PC-9 (cell line): Measurements from ENCODE around the gene PLS3. TPM values are rescaled to one million over a fixed set of nuclear protein-coding genes. Genes with fewer than 3 reads are reported as not detected.
"Not testable (repeated sequence)": the region's sequence is repeated elsewhere in the genome, so short reads cannot be mapped to it uniquely, and the experiment has no call there.

ENCODE experiments used
- BruUV-seq: library from RNA; stranded (reverse); fragments of 400-500 nt; replicated peaks from 2 replicates; lab custom pipeline; 2021; lab: Mats Ljungman, UMichigan
- CTCF ChIA-PET: fragments of 300-600 bp; sonication (Branson Sonifier 250); formaldehyde crosslinking; loops from one replicate; lab custom pipeline; 2022; ENCODE audit warnings: antibody characterized with exemption; lab: Charles Lee
- POLR2A ChIA-PET: fragments of 300-600 bp; sonication (Branson Sonifier 250); formaldehyde crosslinking; loops from one replicate; lab custom pipeline; 2022; ENCODE audit warnings: antibody characterized with exemption; ENCODE audit not compliant: unreplicated experiment; lab: Charles Lee
- DNase-seq, 2 experiments: peaks; one replicate each; pipeline versions ENCODE4 v3.0.0 to v3.0.0-alpha.2; 2015 to 2022; ENCODE audit warnings: mixed read lengths in 1 of 2
- H2AFZ ChIP-seq: fragments of 200-600 bp; sonication (generic); 2 replicates; pipeline ENCODE4 v1.8.1; 2017; ENCODE audit warnings: antibody characterized with exemption
- H3F3A ChIP-seq: fragments of 200-600 bp; sonication (generic); 2 replicates; pipeline ENCODE4 v1.8.1; 2017; ENCODE audit warnings: antibody characterized with exemption, mild to moderate bottlenecking, low read depth; ENCODE audit not compliant: insufficient read depth
- H3K27ac ChIP-seq: fragments of 200-600 bp; sonication (generic); 2 replicates; pipeline ENCODE4 v1.6.1; 2016; ENCODE audit warnings: mixed run types
- H3K27me3 ChIP-seq: fragments of 200-600 bp; sonication (generic); 2 replicates; pipeline ENCODE4 v1.6.1; 2016; ENCODE audit warnings: low read depth, mixed run types; ENCODE audit not compliant: insufficient read depth
- H3K36me3 ChIP-seq: fragments of 200-600 bp; sonication (generic); 2 replicates; pipeline ENCODE4 v1.6.1; 2016; ENCODE audit warnings: low read depth, mixed run types
- H3K4me1 ChIP-seq: fragments of 200-600 bp; sonication (generic); replicated peaks from 2 replicates; pipeline ENCODE4 v1.6.1; 2016; ENCODE audit warnings: mixed run types; ENCODE audit not compliant: insufficient read depth
- H3K4me2 ChIP-seq: fragments of 200-600 bp; sonication (generic); 2 replicates; pipeline ENCODE4 v1.6.1; 2017; ENCODE audit warnings: mixed run types
- H3K4me3 ChIP-seq: fragments of 200-600 bp; sonication (generic); 2 replicates; pipeline ENCODE4 v1.6.1; 2016; ENCODE audit warnings: mixed run types
- H3K79me2 ChIP-seq: fragments of 200-600 bp; sonication (generic); 2 replicates; pipeline ENCODE4 v1.6.1; 2017; ENCODE audit warnings: low read depth, mixed run types
- H3K9me2 ChIP-seq: fragments of 200-600 bp; sonication (generic); 2 replicates; pipeline ENCODE4 v1.8.1; 2017; ENCODE audit warnings: mild to moderate bottlenecking; ENCODE audit not compliant: insufficient read depth
- H3K9me3 ChIP-seq: fragments of 200-600 bp; sonication (generic); 2 replicates; pipeline ENCODE4 v1.8.1; 2016; ENCODE audit warnings: low read depth; ENCODE audit not compliant: insufficient read depth
- H4K20me1 ChIP-seq: fragments of 200-600 bp; sonication (generic); 2 replicates; pipeline ENCODE4 v1.8.1; 2017; ENCODE audit not compliant: insufficient read depth
- EZH2 ChIP-seq: fragments of 200-600 bp; sonication (generic); IDR thresholded peaks from 2 replicates; pipeline ENCODE4 v1.8.0; 2017; ENCODE audit warnings: antibody characterized with exemption, low read depth
- intact Hi-C: fragments of 100-400 bp; cut with micrococcal nuclease; formaldehyde crosslinking; loops from one replicate; pipeline ENCODE4 v1.10.0; 2022; ENCODE audit not compliant: unreplicated experiment
- total RNA-seq: library from RNA; stranded (reverse); gene quantifications from 2 replicates; pipeline ENCODE4 v1.2.3, GENCODE V29; 2021
- TF ChIP-seq, protein P1 (sequence below): fragments of 200-600 bp; sonication (generic); conservative IDR thresholded peaks from 2 replicates; pipeline ENCODE4 v1.6.1; 2017; ENCODE audit warnings: mixed run types, antibody characterized with exemption, mild to moderate bottlenecking, moderate library complexity

Gene PLS3
- total RNA-seq, 1 experiment from 2014 or later, result 257 TPM

DNA sequence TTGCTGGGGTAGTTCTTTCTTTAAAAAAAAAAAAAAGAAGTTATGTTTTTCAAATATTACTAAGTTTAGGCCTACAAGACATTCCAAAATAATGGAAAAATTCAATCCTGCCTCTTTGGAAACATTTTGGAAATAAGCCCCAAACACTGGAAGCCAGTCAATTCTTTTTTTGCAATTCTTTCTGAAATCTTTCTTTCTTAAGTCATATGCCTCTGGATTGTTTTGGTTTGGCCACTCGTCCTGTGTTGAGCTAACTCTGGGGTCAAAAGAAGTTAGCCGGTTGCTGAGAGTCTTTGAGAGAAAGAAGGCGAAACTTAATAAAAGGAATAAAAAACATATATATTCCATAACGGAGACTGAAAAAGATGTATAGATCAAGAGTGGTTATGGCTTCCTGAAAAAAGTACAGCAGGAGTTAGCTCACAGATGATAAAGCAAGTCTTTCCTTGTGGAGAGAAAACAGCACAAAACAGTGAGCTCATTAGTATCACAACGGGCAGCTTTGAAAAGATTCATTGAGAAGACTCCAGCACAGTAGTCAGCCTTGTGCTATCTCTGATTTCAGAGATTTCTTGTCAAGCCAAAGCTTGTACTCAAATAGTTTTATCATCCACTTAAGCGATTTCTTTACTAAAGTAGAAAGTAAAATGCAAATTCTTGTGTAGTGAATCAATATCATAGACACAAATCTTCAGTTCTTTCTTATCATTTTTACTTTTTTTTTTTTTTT, 64.8 kb downstream of the PLS3 start:
- Histone ChIP-seq H3K79me2 (no peaks in the 10 kb centered on the region), H3K4me1 (no peaks in the 10 kb centered on the region), H2AFZ (no peak overlapping the region), H3K27me3 (no peaks in the 10 kb centered on the region), H3K9me2 (no peaks in the 10 kb centered on the region), H3K4me2 (no peak overlapping the region), H3F3A (no peaks in the 10 kb centered on the region; the same call in 1 of the 2 replicates), H3K9me3 (no peaks in the 10 kb centered on the region; the same call in 1 of the 2 replicates), H4K20me1 (no peaks in the 10 kb centered on the region), H3K4me3 (no peak overlapping the region), H3K36me3 (peaks cover 10% of the 10 kb centered on the region; the same call in 1 of the 2 replicates), H3K27ac (no peak overlapping the region)
- intact Hi-C loops, result no loop called here
- TF ChIP-seq, protein P1, sequence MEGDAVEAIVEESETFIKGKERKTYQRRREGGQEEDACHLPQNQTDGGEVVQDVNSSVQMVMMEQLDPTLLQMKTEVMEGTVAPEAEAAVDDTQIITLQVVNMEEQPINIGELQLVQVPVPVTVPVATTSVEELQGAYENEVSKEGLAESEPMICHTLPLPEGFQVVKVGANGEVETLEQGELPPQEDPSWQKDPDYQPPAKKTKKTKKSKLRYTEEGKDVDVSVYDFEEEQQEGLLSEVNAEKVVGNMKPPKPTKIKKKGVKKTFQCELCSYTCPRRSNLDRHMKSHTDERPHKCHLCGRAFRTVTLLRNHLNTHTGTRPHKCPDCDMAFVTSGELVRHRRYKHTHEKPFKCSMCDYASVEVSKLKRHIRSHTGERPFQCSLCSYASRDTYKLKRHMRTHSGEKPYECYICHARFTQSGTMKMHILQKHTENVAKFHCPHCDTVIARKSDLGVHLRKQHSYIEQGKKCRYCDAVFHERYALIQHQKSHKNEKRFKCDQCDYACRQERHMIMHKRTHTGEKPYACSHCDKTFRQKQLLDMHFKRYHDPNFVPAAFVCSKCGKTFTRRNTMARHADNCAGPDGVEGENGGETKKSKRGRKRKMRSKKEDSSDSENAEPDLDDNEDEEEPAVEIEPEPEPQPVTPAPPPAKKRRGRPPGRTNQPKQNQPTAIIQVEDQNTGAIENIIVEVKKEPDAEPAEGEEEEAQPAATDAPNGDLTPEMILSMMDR, result no peak
- TF ChIP-seq EZH2, result no peak
- no TSS peak for BruUV-seq
- ChIA-PET POLR2A (no interaction called here), CTCF (interaction anchor here (0.6 kb wide), 1 partner anchor 1112 kb away, joined by 6 read pairs; no protein-coding TSS in a partner anchor)
- DNase-seq, result no peak

DNA sequence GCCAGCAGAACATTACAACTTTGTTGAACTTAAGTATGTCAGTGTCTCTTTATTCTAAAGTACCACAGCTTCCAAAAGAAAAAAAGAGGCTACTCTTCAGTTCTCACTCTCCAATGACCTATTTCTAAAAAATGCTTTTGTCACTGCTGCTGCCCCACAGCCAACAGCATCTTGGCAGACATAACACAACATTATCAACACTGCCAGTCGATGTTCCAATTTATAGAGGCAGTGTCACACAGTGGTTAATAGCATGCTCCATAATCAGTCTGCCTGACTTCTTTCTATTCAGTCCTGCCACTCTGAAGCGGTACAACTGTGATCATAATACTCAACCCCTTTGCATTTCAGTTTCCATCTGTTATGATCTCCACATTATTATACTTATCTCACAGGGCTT, 69.2 kb downstream of the PLS3 start:
- no peaks in the 10 kb centered on the region for H4K20me1 ChIP-seq
- no peak overlapping the region for H3K27ac ChIP-seq
- no peak overlapping the region for H3K4me2 ChIP-seq
- no peaks in the 10 kb centered on the region; the same call in 1 of the 2 replicates for H3K9me3 ChIP-seq
- H3K4me3 ChIP-seq, result no peak overlapping the region
- 0 out of 2 replicates have a peak, but pooled peaks cover 6% of the 10 kb centered on the region for H3K36me3 ChIP-seq
- H3K79me2 ChIP-seq, result no peaks in the 10 kb centered on the region
- BruUV-seq, result no TSS peak
- intact Hi-C loops, result no loop called here
- CTCF ChIA-PET, result no interaction called here
- no peak overlapping the region for H2AFZ ChIP-seq
- TF ChIP-seq, protein P1, result no peak
- no peak for TF ChIP-seq EZH2
- no peaks in the 10 kb centered on the region for H3F3A ChIP-seq
- H3K9me2 ChIP-seq, result no peaks in the 10 kb centered on the region
- no peaks in the 10 kb centered on the region for H3K27me3 ChIP-seq
- POLR2A ChIA-PET, result no interaction called here
- no peaks in the 10 kb centered on the region for H3K4me1 ChIP-seq
- no peak for DNase-seq

DNA sequence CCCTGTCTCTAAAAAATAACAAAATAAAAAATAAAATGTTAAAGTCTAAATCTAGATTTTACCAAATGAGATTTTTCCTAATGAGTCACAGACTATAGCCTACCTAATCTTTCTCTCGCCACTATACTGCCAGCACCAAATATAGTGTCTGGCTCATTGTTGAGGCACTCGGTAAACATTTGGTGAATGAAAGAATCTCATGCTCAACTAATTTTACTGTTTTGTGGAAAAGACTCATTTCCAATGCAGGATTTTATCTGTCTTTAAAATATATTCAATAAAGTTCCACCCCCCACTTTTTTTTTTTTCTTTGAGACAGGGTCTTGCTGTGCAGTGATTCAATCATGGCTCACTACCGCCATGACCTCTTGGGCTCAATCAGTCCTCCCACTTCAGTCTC, 71.5 kb downstream of the PLS3 start:
- H3K9me3 ChIP-seq, result no peaks in the 10 kb centered on the region; the same call in 1 of the 2 replicates
- ChIA-PET CTCF (interaction anchor here (0.7 kb wide), 1 partner anchor 304 kb away, joined by 3 read pairs; no protein-coding TSS in a partner anchor), POLR2A (no interaction called here)
- no peaks in the 10 kb centered on the region for H3K4me1 ChIP-seq
- TF ChIP-seq, protein P1, result no peak
- no peak for TF ChIP-seq EZH2
- H3K9me2 ChIP-seq, result no peaks in the 10 kb centered on the region
- intact Hi-C loops, result no loop called here
- no peak overlapping the region for H2AFZ ChIP-seq
- BruUV-seq, result no TSS peak
- DNase-seq, result no peak
- no peaks in the 10 kb centered on the region for H3K36me3 ChIP-seq
- no peaks in the 10 kb centered on the region for H3K79me2 ChIP-seq
- no peak overlapping the region for H3K27ac ChIP-seq
- no peak overlapping the region for H3K4me3 ChIP-seq
- no peaks in the 10 kb centered on the region for H3K27me3 ChIP-seq
- no peaks in the 10 kb centered on the region for H4K20me1 ChIP-seq
- no peak overlapping the region for H3K4me2 ChIP-seq
- H3F3A ChIP-seq, result no peaks in the 10 kb centered on the region

- intact Hi-C loops, H4K20me1 ChIP-seq, H3K4me1 ChIP-seq, H3K9me3 ChIP-seq, H3K27me3 ChIP-seq, H2AFZ ChIP-seq, H3K4me3 ChIP-seq, DNase-seq, H3K4me2 ChIP-seq, H3K36me3 ChIP-seq, BruUV-seq, H3K27ac ChIP-seq, H3K9me2 ChIP-seq, H3F3A ChIP-seq, POLR2A ChIA-PET, H3K79me2 ChIP-seq: not testable (repeated sequence)
- CTCF ChIA-PET, result interaction anchor here (0.6 kb wide), 1 partner anchor 293 kb away, joined by 4 read pairs; no protein-coding TSS in a partner anchor
Observed at GRCh38 chrX:115633397-115633796, 72.4 kb downstream of the PLS3 start.
